ENCODE data around the gene CALHM5. TPM values are rescaled to one million over a fixed set of nuclear protein-coding genes. Genes with fewer than 3 reads are reported as not detected.

The CALHM5 gene
- total RNA-seq, 1 donor from 2014 or later = 2.2 TPM

DNA sequence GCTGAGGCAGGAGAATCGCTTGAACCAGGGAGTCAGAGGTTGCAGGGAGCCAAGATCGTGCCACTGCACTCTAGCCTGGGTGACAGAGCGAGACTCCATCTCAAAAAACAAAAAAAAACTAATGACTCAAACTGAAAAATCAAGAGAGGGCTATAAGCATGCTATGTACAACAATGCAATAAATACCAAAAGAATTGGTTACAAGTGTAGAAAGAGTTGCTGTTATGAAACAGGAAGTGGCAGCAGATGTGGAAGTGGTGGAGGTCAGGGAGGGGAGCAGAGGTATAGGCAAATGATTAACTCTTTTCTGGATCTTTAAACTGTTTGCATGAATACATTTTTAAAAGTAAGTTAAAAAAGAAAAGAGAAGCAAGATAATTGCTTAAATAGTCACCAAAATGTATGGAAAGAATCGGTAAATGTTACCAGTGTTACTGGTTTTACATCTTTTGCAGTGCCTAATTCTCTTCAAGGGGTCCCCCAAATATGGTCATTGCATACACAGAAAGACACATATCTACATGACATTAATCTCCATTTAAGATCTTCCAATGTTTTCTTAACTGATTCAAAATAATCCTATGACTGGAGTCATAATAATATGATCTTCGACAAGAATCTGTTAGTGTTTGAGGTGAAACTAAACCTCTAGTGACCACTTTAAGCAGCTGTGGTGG is 35.3 kb upstream of the CALHM5 start:
- H3K4me1 ChIP-seq = no peaks in the 10 kb centered on the region
- no peak for TF ChIP-seq CTCF (IDR thresholded peaks at IDR 0.05)
- no peak for TF ChIP-seq POLR2AphosphoS5 (IDR thresholded peaks at IDR 0.05; ENCODE audit: insufficient read depth in 1 of 2, low read depth in 1 of 2)
- no peak for TF ChIP-seq POLR2A (IDR thresholded peaks at IDR 0.05)
- intact Hi-C loops (cut with DNase I) = no loop called here
- no peaks in the 10 kb centered on the region for H3K27me3 ChIP-seq
- no peak for DNase-seq (ENCODE audit: extremely low spot score in 2 of 2)
- no peaks in the 10 kb centered on the region for H3K36me3 ChIP-seq
- H3K4me3 ChIP-seq = no peak overlapping the region
- H3K27ac ChIP-seq = no peak overlapping the region
- no peaks in the 10 kb centered on the region for H3K9me3 ChIP-seq

- no peaks in the 10 kb centered on the region for H3K27me3 ChIP-seq
- no peak overlapping the region for H3K4me3 ChIP-seq
- no peak for DNase-seq (ENCODE audit: extremely low spot score in 2 of 2)
- intact Hi-C loops (cut with DNase I) = no loop called here
- H3K9me3 ChIP-seq = no peaks in the 10 kb centered on the region
- TF ChIP-seq POLR2AphosphoS5 (IDR thresholded peaks at IDR 0.05; ENCODE audit: insufficient read depth in 1 of 2, low read depth in 1 of 2) (no peak), CTCF (IDR thresholded peaks at IDR 0.05) (no peak), POLR2A (IDR thresholded peaks at IDR 0.05) (no peak)
- no peaks in the 10 kb centered on the region for H3K36me3 ChIP-seq
- H3K4me1 ChIP-seq = no peaks in the 10 kb centered on the region
- H3K27ac ChIP-seq = no peak overlapping the region
These were observed 28.7 kb upstream of the CALHM5 start for GRCh38 chr6:116482780-116483179.

GRCh38 chr6:116483616-116484015 is 27.8 kb upstream of the CALHM5 start:
- DNase-seq (ENCODE audit: extremely low spot score in 2 of 2) = no peak
- no peaks in the 10 kb centered on the region for H3K27me3 ChIP-seq
- no peak overlapping the region for H3K27ac ChIP-seq
- no peaks in the 10 kb centered on the region for H3K36me3 ChIP-seq
- H3K4me1 ChIP-seq = no peaks in the 10 kb centered on the region
- no peaks in the 10 kb centered on the region for H3K9me3 ChIP-seq
- TF ChIP-seq POLR2A (IDR thresholded peaks at IDR 0.05) (no peak), CTCF (IDR thresholded peaks at IDR 0.05) (no peak)
- intact Hi-C loops (cut with DNase I) = no loop called here
- H3K4me3 ChIP-seq = no peak overlapping the region

GRCh38 chr6:116485559-116486184 is 25.8 kb upstream of the CALHM5 start:
- no peak overlapping the region for H3K4me3 ChIP-seq

More at GRCh38 chr6:116485559-116486184, 25.8 kb upstream of the CALHM5 start:
- no peaks in the 10 kb centered on the region for H3K27me3 ChIP-seq
- no peaks in the 10 kb centered on the region for H3K9me3 ChIP-seq
- intact Hi-C loops (cut with DNase I) = no loop called here
- H3K27ac ChIP-seq = no peak overlapping the region
- no peak for TF ChIP-seq CTCF (IDR thresholded peaks at IDR 0.05)
- TF ChIP-seq POLR2AphosphoS5 (IDR thresholded peaks at IDR 0.05; ENCODE audit: insufficient read depth in 1 of 2, low read depth in 1 of 2) = no peak
- no peak for TF ChIP-seq POLR2A (IDR thresholded peaks at IDR 0.05)
- H3K4me1 ChIP-seq = no peaks in the 10 kb centered on the region
- no peak for DNase-seq (ENCODE audit: extremely low spot score in 2 of 2)
- no peaks in the 10 kb centered on the region for H3K36me3 ChIP-seq

Data from vagina (tissue), 2 donors.